WTC11 (cell line): Measurements from ENCODE around the gene TBL1XR1. TPM values are rescaled to one million over a fixed set of nuclear protein-coding genes. Genes with fewer than 3 reads are reported as not detected.

Experiments
- ATAC-seq: fragments of 200-7000 bp; cut with Tn5 transposase; 2 replicates; pipeline ENCODE4 v1.10.0; 2021; ENCODE audit warnings: mild to moderate bottlenecking, moderate library complexity
- CTCF ChIA-PET: fragments of 300-600 bp; sonication (Branson Sonifier 250); formaldehyde crosslinking; loops from one replicate; lab custom pipeline; 2021; ENCODE audit warnings: antibody characterized with exemption; lab: Charles Lee
- POLR2A ChIA-PET: fragments of 350-600 bp; sonication (Branson Sonifier 250); formaldehyde crosslinking; loops from one replicate; lab custom pipeline; 2021; ENCODE audit warnings: antibody characterized with exemption; lab: Charles Lee
- DNase-seq: peaks from one replicate; pipeline ENCODE4 v3.0.0; 2021; ENCODE audit warnings: low spot score
- H3K27ac Mint-ChIP-seq: 2 replicates; pipeline ENCODE4 v1.8.0; 2021; ENCODE audit warnings: mixed read lengths
- H3K27me3 Mint-ChIP-seq: 2 replicates; pipeline ENCODE4 v1.8.0; 2021; ENCODE audit warnings: low read depth, mild to moderate bottlenecking, moderate library complexity, mixed read lengths
- H3K36me3 Mint-ChIP-seq: 2 replicates; pipeline ENCODE4 v1.8.0; 2021; ENCODE audit warnings: mixed read lengths
- H3K4me1 Mint-ChIP-seq: 2 replicates; pipeline ENCODE4 v1.8.0; 2022; ENCODE audit warnings: mixed read lengths
- H3K4me3 Mint-ChIP-seq: 2 replicates; pipeline ENCODE4 v1.8.0; 2021; ENCODE audit warnings: mild to moderate bottlenecking, moderate library complexity, mixed read lengths
- H3K9me3 Mint-ChIP-seq: 2 replicates; pipeline ENCODE4 v1.8.0; 2021; ENCODE audit warnings: mixed read lengths
- ARID4B ChIP-seq: sonication (generic); formaldehyde crosslinking; IDR thresholded peaks from 2 replicates; pipeline ENCODE4 v1.8.0; 2023; ENCODE audit warnings: missing genetic modification reagents, mild to moderate bottlenecking, borderline replicate concordance
- CBFB ChIP-seq: sonication (generic); formaldehyde crosslinking; IDR thresholded peaks from 2 replicates; pipeline ENCODE4 v1.8.1; 2022; ENCODE audit warnings: mild to moderate bottlenecking, low read depth, missing genetic modification reagents
- E2F4 ChIP-seq: sonication (generic); formaldehyde crosslinking; IDR thresholded peaks from 2 replicates; pipeline ENCODE4 v1.8.1; 2022; ENCODE audit warnings: low read depth, mild to moderate bottlenecking, moderate library complexity, missing genetic modification reagents, borderline replicate concordance
- ETV6 ChIP-seq: sonication (generic); formaldehyde crosslinking; IDR thresholded peaks from 2 replicates; pipeline ENCODE4 v1.8.1; 2022; ENCODE audit warnings: mild to moderate bottlenecking, missing genetic modification reagents
- FOXJ3 ChIP-seq: sonication (generic); formaldehyde crosslinking; IDR thresholded peaks from 2 replicates; pipeline ENCODE4 v1.9.0; 2021; ENCODE audit warnings: missing genetic modification reagents, mild to moderate bottlenecking, borderline replicate concordance
- FOXK1 ChIP-seq: sonication (generic); formaldehyde crosslinking; IDR thresholded peaks from 2 replicates; pipeline ENCODE4 v1.8.0; 2022; ENCODE audit warnings: mild to moderate bottlenecking, moderate library complexity, missing genetic modification reagents
- GRHL2 ChIP-seq: fragments of 250-450 bp; sonication (Bioruptor Pico); IDR thresholded peaks from 2 replicates; pipeline ENCODE4 v1.8.0; 2022; ENCODE audit warnings: mild to moderate bottlenecking, moderate library complexity; ENCODE audit not compliant: insufficient replicate concordance, severe bottlenecking
- NFE2L1 ChIP-seq: sonication (generic); formaldehyde crosslinking; IDR thresholded peaks from 2 replicates; pipeline ENCODE4 v1.8.1; 2023; ENCODE audit warnings: missing genetic modification reagents
- NFYB ChIP-seq: sonication (generic); formaldehyde crosslinking; conservative IDR thresholded peaks from 2 replicates; pipeline ENCODE4 v1.8.0; 2022; ENCODE audit warnings: low read depth, missing genetic modification reagents
- NR1H2 ChIP-seq: sonication (generic); formaldehyde crosslinking; IDR thresholded peaks from 2 replicates; pipeline ENCODE4 v1.9.0; 2021; ENCODE audit warnings: mild to moderate bottlenecking, moderate library complexity, missing genetic modification reagents
- SP1 ChIP-seq: sonication (generic); formaldehyde crosslinking; conservative IDR thresholded peaks from 2 replicates; pipeline ENCODE4 v1.8.1; 2022; ENCODE audit warnings: missing genetic modification reagents
- ZNF138 ChIP-seq: sonication (generic); formaldehyde crosslinking; conservative IDR thresholded peaks from 2 replicates; pipeline ENCODE4 v1.8.1; 2022; ENCODE audit warnings: mild to moderate bottlenecking, moderate library complexity, missing genetic modification reagents
- ZNF219 ChIP-seq: sonication (generic); formaldehyde crosslinking; IDR thresholded peaks from 2 replicates; pipeline ENCODE4 v1.8.0; 2023; ENCODE audit warnings: missing genetic modification reagents, mild to moderate bottlenecking, borderline replicate concordance
- total RNA-seq: library from RNA; stranded (reverse); gene quantifications from 3 replicates; pipeline ENCODE4 v1.2.3, GENCODE V29; 2021
- TF ChIP-seq, protein P1 (sequence below): fragments of 200-600 bp; IDR thresholded peaks from 2 replicates; pipeline ENCODE4 v1.8.0; 2022; ENCODE audit warnings: antibody characterized with exemption
- TF ChIP-seq, protein P2 (sequence below): fragments of 250-450 bp; sonication (Bioruptor Pico); IDR thresholded peaks from 2 replicates; pipeline ENCODE4 v1.9.0; 2021; ENCODE audit warnings: mild to moderate bottlenecking, borderline replicate concordance
- TF ChIP-seq, protein P3 (sequence below): sonication (generic); formaldehyde crosslinking; IDR thresholded peaks from 2 replicates; pipeline ENCODE4 v1.8.1; 2022; ENCODE audit warnings: mild to moderate bottlenecking, missing genetic modification reagents, moderate library complexity, borderline replicate concordance
- TF ChIP-seq, protein P4 (sequence below): sonication (generic); formaldehyde crosslinking; IDR thresholded peaks from 2 replicates; pipeline ENCODE4 v1.8.0; 2022; ENCODE audit warnings: mild to moderate bottlenecking, missing genetic modification reagents
- TF ChIP-seq, protein P5 (sequence below): sonication (generic); formaldehyde crosslinking; IDR thresholded peaks from 2 replicates; pipeline ENCODE4 v1.8.0; 2022; ENCODE audit warnings: missing genetic modification reagents

The TBL1XR1 gene
- total RNA-seq, 1 experiment from 2014 or later: 148 TPM

DNA sequence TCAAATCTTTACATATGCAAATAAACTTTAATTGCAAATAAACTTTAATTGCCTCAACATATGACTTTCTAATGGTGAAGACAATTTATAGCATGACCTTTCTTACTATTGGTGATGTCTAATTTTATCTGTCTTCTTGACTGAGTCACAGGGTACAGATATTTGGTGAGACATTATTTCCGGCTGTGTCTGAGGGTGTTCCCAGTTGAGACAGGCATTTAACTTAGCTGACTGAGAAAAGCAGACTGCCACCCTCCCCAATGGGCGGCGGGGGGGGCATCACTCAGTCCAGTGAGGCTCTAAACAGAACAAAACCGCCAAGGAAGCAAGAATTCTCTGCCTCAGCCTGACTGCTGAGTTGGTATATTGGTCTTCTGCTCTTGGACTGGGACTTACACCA, 160.0 kb downstream of the TBL1XR1 start (continued):
- TF ChIP-seq, protein P1, sequence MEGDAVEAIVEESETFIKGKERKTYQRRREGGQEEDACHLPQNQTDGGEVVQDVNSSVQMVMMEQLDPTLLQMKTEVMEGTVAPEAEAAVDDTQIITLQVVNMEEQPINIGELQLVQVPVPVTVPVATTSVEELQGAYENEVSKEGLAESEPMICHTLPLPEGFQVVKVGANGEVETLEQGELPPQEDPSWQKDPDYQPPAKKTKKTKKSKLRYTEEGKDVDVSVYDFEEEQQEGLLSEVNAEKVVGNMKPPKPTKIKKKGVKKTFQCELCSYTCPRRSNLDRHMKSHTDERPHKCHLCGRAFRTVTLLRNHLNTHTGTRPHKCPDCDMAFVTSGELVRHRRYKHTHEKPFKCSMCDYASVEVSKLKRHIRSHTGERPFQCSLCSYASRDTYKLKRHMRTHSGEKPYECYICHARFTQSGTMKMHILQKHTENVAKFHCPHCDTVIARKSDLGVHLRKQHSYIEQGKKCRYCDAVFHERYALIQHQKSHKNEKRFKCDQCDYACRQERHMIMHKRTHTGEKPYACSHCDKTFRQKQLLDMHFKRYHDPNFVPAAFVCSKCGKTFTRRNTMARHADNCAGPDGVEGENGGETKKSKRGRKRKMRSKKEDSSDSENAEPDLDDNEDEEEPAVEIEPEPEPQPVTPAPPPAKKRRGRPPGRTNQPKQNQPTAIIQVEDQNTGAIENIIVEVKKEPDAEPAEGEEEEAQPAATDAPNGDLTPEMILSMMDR: no peak
- TF ChIP-seq E2F4: no peak
- TF ChIP-seq ARID4B (CRISPR knock-in tag): no peak
- TF ChIP-seq, protein P2, sequence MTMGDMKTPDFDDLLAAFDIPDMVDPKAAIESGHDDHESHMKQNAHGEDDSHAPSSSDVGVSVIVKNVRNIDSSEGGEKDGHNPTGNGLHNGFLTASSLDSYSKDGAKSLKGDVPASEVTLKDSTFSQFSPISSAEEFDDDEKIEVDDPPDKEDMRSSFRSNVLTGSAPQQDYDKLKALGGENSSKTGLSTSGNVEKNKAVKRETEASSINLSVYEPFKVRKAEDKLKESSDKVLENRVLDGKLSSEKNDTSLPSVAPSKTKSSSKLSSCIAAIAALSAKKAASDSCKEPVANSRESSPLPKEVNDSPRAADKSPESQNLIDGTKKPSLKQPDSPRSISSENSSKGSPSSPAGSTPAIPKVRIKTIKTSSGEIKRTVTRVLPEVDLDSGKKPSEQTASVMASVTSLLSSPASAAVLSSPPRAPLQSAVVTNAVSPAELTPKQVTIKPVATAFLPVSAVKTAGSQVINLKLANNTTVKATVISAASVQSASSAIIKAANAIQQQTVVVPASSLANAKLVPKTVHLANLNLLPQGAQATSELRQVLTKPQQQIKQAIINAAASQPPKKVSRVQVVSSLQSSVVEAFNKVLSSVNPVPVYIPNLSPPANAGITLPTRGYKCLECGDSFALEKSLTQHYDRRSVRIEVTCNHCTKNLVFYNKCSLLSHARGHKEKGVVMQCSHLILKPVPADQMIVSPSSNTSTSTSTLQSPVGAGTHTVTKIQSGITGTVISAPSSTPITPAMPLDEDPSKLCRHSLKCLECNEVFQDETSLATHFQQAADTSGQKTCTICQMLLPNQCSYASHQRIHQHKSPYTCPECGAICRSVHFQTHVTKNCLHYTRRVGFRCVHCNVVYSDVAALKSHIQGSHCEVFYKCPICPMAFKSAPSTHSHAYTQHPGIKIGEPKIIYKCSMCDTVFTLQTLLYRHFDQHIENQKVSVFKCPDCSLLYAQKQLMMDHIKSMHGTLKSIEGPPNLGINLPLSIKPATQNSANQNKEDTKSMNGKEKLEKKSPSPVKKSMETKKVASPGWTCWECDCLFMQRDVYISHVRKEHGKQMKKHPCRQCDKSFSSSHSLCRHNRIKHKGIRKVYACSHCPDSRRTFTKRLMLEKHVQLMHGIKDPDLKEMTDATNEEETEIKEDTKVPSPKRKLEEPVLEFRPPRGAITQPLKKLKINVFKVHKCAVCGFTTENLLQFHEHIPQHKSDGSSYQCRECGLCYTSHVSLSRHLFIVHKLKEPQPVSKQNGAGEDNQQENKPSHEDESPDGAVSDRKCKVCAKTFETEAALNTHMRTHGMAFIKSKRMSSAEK (CRISPR knock-in tag): no peak
- no peak for TF ChIP-seq FOXK1 (CRISPR knock-in tag)
- no peak for TF ChIP-seq ETV6 (CRISPR knock-in tag)
- no peak for TF ChIP-seq NR1H2 (CRISPR knock-in tag)
- TF ChIP-seq, protein P3, sequence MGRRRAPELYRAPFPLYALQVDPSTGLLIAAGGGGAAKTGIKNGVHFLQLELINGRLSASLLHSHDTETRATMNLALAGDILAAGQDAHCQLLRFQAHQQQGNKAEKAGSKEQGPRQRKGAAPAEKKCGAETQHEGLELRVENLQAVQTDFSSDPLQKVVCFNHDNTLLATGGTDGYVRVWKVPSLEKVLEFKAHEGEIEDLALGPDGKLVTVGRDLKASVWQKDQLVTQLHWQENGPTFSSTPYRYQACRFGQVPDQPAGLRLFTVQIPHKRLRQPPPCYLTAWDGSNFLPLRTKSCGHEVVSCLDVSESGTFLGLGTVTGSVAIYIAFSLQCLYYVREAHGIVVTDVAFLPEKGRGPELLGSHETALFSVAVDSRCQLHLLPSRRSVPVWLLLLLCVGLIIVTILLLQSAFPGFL: no peak
- TF ChIP-seq, protein P4, sequence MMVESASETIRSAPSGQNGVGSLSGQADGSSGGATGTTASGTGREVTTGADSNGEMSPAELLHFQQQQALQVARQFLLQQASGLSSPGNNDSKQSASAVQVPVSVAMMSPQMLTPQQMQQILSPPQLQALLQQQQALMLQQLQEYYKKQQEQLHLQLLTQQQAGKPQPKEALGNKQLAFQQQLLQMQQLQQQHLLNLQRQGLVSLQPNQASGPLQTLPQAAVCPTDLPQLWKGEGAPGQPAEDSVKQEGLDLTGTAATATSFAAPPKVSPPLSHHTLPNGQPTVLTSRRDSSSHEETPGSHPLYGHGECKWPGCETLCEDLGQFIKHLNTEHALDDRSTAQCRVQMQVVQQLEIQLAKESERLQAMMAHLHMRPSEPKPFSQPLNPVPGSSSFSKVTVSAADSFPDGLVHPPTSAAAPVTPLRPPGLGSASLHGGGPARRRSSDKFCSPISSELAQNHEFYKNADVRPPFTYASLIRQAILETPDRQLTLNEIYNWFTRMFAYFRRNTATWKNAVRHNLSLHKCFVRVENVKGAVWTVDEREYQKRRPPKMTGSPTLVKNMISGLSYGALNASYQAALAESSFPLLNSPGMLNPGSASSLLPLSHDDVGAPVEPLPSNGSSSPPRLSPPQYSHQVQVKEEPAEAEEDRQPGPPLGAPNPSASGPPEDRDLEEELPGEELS (CRISPR knock-in tag): no peak
- TF ChIP-seq ZNF138: no peak
- TF ChIP-seq GRHL2: no peak

DNA sequence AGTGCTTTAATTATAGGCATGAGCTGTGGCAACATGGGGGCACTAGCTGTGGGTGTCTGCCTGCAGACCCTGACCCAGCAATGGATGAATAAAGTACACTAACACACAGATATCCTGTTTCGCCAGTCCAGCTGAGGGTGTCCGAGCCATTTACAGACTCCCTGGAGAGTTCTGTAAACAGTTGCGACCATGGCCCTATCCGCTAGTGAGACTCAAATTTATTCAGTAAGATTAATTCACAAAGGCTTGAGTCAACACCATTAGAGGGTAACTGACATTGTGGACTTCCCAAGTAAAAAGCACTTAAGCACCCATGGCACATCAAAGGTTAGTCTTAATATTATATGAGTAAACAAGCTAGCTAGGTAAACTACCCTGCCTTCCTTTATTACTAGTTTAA, 161.6 kb downstream of the TBL1XR1 start:
- Mint-ChIP-seq H3K27ac (no peak overlapping the region), H3K9me3 (no peaks in the 10 kb centered on the region), H3K27me3 (no peaks in the 10 kb centered on the region), H3K4me1 (peaks cover 16% of the 10 kb centered on the region), H3K4me3 (no peak overlapping the region), H3K36me3 (peaks cover 51% of the 10 kb centered on the region)
- ChIA-PET CTCF (no interaction called here), POLR2A (no interaction called here)
- TF ChIP-seq FOXJ3 (CRISPR knock-in tag) (no peak), CBFB (CRISPR knock-in tag) (no peak), NFYB (CRISPR knock-in tag) (no peak), SP1 (CRISPR knock-in tag) (no peak), NFE2L1 (CRISPR knock-in tag) (no peak), ZNF219 (CRISPR knock-in tag) (no peak)
- TF ChIP-seq, protein P5, sequence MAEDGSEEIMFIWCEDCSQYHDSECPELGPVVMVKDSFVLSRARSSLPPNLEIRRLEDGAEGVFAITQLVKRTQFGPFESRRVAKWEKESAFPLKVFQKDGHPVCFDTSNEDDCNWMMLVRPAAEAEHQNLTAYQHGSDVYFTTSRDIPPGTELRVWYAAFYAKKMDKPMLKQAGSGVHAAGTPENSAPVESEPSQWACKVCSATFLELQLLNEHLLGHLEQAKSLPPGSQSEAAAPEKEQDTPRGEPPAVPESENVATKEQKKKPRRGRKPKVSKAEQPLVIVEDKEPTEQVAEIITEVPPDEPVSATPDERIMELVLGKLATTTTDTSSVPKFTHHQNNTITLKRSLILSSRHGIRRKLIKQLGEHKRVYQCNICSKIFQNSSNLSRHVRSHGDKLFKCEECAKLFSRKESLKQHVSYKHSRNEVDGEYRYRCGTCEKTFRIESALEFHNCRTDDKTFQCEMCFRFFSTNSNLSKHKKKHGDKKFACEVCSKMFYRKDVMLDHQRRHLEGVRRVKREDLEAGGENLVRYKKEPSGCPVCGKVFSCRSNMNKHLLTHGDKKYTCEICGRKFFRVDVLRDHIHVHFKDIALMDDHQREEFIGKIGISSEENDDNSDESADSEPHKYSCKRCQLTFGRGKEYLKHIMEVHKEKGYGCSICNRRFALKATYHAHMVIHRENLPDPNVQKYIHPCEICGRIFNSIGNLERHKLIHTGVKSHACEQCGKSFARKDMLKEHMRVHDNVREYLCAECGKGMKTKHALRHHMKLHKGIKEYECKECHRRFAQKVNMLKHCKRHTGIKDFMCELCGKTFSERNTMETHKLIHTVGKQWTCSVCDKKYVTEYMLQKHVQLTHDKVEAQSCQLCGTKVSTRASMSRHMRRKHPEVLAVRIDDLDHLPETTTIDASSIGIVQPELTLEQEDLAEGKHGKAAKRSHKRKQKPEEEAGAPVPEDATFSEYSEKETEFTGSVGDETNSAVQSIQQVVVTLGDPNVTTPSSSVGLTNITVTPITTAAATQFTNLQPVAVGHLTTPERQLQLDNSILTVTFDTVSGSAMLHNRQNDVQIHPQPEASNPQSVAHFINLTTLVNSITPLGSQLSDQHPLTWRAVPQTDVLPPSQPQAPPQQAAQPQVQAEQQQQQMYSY (CRISPR knock-in tag): no peak
- no peak; the same call in 1 of the 2 replicates for ATAC-seq
- DNase-seq: no peak
